ENCODE measurements around the gene ADM5. TPM values are rescaled to one million over a fixed set of nuclear protein-coding genes. Genes with fewer than 3 reads are reported as not detected.

The ADM5 gene
- total RNA-seq, 2 donors from 2014 or later: 1.6 TPM; not detected in 1

DNA sequence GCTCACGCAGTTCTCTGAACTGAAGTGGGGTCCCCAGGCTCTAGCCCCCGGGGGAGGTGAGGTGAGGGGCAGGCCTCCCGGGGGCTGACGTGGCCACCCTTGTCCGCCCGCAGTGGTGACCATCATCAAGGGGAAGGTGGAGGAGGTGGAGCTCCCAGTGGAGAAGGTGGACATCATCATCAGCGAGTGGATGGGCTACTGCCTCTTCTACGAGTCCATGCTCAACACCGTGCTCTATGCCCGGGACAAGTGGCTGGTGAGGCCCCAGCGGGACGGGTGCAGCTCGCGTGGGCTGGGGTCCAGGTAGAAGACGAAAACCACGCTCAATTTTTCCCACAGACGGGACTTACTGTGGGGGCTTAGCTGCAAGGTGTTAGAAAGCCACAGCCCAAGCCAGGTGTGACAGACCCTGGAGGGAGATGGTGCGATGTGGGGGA, 5.6 kb upstream of the ADM5 start:
- WGBS, 2 donors: 91 to 92% methylated on average over 18 of the region's 18 CpGs
- H3K4me3 ChIP-seq: no peak overlapping the region
- no peak for ATAC-seq
- H3K27me3 ChIP-seq: no peaks in the 10 kb centered on the region
- intact Hi-C loops (cut with DNase I): no loop called here
- no peak for TF ChIP-seq POLR2A (IDR thresholded peaks at IDR 0.05)
- TF ChIP-seq, protein P1, sequence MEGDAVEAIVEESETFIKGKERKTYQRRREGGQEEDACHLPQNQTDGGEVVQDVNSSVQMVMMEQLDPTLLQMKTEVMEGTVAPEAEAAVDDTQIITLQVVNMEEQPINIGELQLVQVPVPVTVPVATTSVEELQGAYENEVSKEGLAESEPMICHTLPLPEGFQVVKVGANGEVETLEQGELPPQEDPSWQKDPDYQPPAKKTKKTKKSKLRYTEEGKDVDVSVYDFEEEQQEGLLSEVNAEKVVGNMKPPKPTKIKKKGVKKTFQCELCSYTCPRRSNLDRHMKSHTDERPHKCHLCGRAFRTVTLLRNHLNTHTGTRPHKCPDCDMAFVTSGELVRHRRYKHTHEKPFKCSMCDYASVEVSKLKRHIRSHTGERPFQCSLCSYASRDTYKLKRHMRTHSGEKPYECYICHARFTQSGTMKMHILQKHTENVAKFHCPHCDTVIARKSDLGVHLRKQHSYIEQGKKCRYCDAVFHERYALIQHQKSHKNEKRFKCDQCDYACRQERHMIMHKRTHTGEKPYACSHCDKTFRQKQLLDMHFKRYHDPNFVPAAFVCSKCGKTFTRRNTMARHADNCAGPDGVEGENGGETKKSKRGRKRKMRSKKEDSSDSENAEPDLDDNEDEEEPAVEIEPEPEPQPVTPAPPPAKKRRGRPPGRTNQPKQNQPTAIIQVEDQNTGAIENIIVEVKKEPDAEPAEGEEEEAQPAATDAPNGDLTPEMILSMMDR (IDR thresholded peaks at IDR 0.05): no peak
- no peak overlapping the region for H3K27ac ChIP-seq
- H3K4me1 ChIP-seq: peaks cover 27% of the 10 kb centered on the region
- H3K9me3 ChIP-seq: no peaks in the 10 kb centered on the region
- DNase-seq: no peak
- peaks cover 6 to 21% of the 10 kb centered on the region in 2 donors for H3K36me3 ChIP-seq (replicated peaks in 1 of 2; ENCODE audit: insufficient read depth in 1 of 2, low read depth in 2 of 2)

- ATAC-seq (no peak), DNase-seq (no peak)
- no peak for TF ChIP-seq POLR2A (IDR thresholded peaks at IDR 0.05)
- TF ChIP-seq, protein P1 (IDR thresholded peaks at IDR 0.05): peak in 5 of 7 experiments; percentile 19 to 39 (median 33)
- peaks cover 6 to 21% of the 10 kb centered on the region in 2 donors for H3K36me3 ChIP-seq (replicated peaks in 1 of 2; ENCODE audit: insufficient read depth in 1 of 2, low read depth in 2 of 2)
- no peak overlapping the region for H3K4me3 ChIP-seq
- no peak overlapping the region for H3K27ac ChIP-seq
- intact Hi-C loops (cut with DNase I): no loop called here
- H3K4me1 ChIP-seq: peaks cover 27% of the 10 kb centered on the region
- WGBS, 2 donors: 78 to 85% methylated on average over 23 to 34 of the region's 35 CpGs
- no peaks in the 10 kb centered on the region for H3K27me3 ChIP-seq
- H3K9me3 ChIP-seq: no peaks in the 10 kb centered on the region
These were observed 5.0 kb upstream of the ADM5 start for GRCh38 chr19:49684251-49684982.

- Histone ChIP-seq H3K36me3 (replicated peaks in 1 of 2; ENCODE audit: insufficient read depth in 1 of 2, low read depth in 2 of 2) (peaks cover 6 to 21% of the 10 kb centered on the region in 2 donors), H3K9me3 (no peaks in the 10 kb centered on the region), H3K4me3 (no peak overlapping the region), H3K27me3 (no peaks in the 10 kb centered on the region), H3K4me1 (peaks cover 27% of the 10 kb centered on the region), H3K27ac (no peak overlapping the region)
- DNase-seq (no peak), ATAC-seq (no peak)
- intact Hi-C loops (cut with DNase I): no loop called here
- TF ChIP-seq, protein P1 (IDR thresholded peaks at IDR 0.05): no peak
- no peak for TF ChIP-seq POLR2A (IDR thresholded peaks at IDR 0.05)
- WGBS, 2 donors: 86 to 88% methylated on average over 4 to 12 of the region's 13 CpGs
These were observed 4.3 kb upstream of the ADM5 start for GRCh38 chr19:49684983-49685553.

- WGBS, 2 donors: 81 to 82% methylated on average over 20 to 23 of the region's 23 CpGs
- intact Hi-C loops (cut with DNase I): no loop called here
These were observed 3.5 kb upstream of the ADM5 start for GRCh38 chr19:49685845-49686332.

More at GRCh38 chr19:49685845-49686332, 3.5 kb upstream of the ADM5 start:
- Histone ChIP-seq H3K4me1 (peaks cover 27% of the 10 kb centered on the region), H3K27me3 (no peaks in the 10 kb centered on the region), H3K9me3 (no peaks in the 10 kb centered on the region), H3K27ac (no peak overlapping the region), H3K4me3 (no peak overlapping the region), H3K36me3 (replicated peaks in 1 of 2; ENCODE audit: insufficient read depth in 1 of 2, low read depth in 2 of 2) (peaks cover 6 to 21% of the 10 kb centered on the region in 2 donors)
- TF ChIP-seq, protein P1 (IDR thresholded peaks at IDR 0.05): no peak
- TF ChIP-seq POLR2A (IDR thresholded peaks at IDR 0.05): no peak
- ATAC-seq (no peak), DNase-seq (no peak)
